Gastrocnemius medialis (tissue), 4 donors: ENCODE results near the gene NKX1-1.

Experiments used
- POLR2A ChIP-seq, 2 donors: fragments of 450-650 bp; IDR thresholded peaks; one replicate each; pipeline ENCODE4 v1.6.1; 2017; ENCODE audit warnings: antibody characterized with exemption in 2 of 2, mild to moderate bottlenecking in 2 of 2, moderate library complexity in 2 of 2
- TF ChIP-seq, protein P1 (sequence below), 5 experiments: fragments of 450-650 bp in 3 of 5; fragments of 200-600 bp in 2 of 5; sonication (generic) in 2 of 5; IDR thresholded peaks in 4 of 5; conservative IDR thresholded peaks in 1 of 5; 1 replicate in 4 of 5; 2 replicates in 1 of 5; pipeline ENCODE4 v1.5.1; 2016 to 2019; ENCODE audit warnings: antibody characterized with exemption in 5 of 5, mild to moderate bottlenecking in 3 of 5, moderate library complexity in 3 of 5

DNA sequence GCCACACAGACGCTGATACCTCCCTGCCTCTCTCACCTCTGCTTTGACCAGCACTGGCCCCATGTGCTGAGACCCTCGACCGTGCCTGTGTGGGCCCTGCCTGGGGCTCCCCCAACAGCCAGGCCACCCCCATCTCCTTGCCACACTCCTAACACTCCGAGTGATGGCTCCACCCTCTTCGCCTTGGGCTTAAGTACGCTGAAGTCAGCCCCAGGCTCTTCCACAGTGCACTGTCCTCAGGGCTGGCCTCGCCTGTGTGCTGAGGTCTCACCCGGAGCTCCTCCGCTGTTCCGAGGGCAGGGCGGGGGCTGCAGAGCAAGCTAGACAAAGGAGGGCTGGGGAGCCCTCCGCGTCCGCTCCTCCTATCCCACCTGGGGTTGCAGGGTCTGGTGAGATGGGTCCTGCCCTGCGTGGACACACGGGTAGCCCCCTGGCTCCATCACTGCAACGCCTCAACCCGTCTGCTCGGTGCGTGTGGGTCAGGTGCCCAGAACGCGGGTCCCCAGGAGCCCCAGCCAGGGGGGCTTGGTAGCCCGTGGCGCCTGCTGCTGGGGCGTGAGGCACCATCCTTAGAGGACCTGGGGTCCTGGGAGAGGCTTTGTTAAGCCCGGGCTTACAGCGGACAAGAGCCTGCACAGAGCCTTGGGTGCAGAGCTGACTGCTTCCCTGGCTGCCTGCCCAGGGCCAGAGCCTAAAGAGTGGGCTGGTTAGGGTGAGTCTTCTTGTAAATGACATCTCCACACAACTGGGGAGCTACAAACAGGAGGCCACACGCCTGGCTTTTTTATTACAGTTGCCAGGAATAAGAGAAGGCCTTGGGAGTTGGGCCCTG lies 42.6 kb upstream of the NKX1-1 start:
- no peak for TF ChIP-seq POLR2A (IDR thresholded peaks at IDR 0.05)
- TF ChIP-seq, protein P1, sequence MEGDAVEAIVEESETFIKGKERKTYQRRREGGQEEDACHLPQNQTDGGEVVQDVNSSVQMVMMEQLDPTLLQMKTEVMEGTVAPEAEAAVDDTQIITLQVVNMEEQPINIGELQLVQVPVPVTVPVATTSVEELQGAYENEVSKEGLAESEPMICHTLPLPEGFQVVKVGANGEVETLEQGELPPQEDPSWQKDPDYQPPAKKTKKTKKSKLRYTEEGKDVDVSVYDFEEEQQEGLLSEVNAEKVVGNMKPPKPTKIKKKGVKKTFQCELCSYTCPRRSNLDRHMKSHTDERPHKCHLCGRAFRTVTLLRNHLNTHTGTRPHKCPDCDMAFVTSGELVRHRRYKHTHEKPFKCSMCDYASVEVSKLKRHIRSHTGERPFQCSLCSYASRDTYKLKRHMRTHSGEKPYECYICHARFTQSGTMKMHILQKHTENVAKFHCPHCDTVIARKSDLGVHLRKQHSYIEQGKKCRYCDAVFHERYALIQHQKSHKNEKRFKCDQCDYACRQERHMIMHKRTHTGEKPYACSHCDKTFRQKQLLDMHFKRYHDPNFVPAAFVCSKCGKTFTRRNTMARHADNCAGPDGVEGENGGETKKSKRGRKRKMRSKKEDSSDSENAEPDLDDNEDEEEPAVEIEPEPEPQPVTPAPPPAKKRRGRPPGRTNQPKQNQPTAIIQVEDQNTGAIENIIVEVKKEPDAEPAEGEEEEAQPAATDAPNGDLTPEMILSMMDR (IDR thresholded peaks at IDR 0.05 in 4 of 5, conservative IDR thresholded peaks at IDR 0.05 in 1 of 5): no peak
